GM21526 (cell line): Measurements from ENCODE around the gene SDC1.

ENCODE experiments used
- ATAC-seq: cut with Tn5 transposase; IDR thresholded peaks from one replicate; pipeline ENCODE4 v1.9.1; 2021; ENCODE audit warnings: moderate library complexity; ENCODE audit not compliant: unreplicated experiment, low FRiP score

The SDC1 gene

GRCh38 chr2:20156076-20156759 lies 68.7 kb downstream of the SDC1 start:
- no peak for ATAC-seq

DNA sequence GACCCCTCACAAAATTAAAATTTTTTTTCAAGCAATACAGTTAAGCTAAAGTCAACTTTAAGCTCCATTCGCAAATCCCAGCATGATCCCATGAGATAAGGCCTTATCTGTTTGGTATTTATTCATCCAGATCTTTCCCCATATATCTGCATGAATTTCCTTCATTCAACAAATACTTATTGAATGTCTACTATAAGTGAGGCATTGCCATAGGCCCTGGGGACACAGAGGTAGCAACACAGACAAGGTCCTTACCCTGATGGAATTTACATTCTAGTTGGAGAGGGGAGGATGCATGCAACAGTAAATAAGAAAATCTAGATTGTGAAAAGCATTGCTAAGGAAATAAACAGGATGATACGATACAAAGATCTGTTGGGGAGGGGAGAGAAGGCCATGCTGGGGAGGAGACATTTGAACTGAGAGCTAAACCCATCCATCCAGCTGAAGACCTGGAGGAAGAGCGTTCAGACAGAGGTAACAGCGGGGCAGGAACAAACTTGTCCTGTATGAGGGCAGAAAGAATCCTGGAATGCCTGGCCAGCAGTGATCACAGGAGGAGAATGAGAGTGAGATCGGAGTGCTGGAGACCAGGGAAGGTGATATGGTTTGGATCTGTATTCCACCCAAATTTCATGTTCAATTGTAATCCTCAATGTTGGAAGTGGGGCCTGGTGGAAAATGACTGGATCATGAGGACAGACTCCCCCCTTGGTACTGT lies 71.6 kb downstream of the SDC1 start:
- ATAC-seq: no peak

- peak; percentile 68 for ATAC-seq
Observed at GRCh38 chr2:20150806-20151571, 73.9 kb downstream of the SDC1 start.
